Osteocyte (in vitro differentiated cells): ENCODE measurements around the gene DNASE1L1. TPM values are rescaled to one million over a fixed set of nuclear protein-coding genes. Genes with fewer than 3 reads are reported as not detected.

Experiments
- DNase-seq: peaks from one replicate; pipeline ENCODE4 v3.0.0; 2021; ENCODE audit warnings: mixed read lengths; ENCODE audit not compliant: unreplicated experiment; ENCODE audit errors: extremely low spot score
- H3K27ac Mint-ChIP-seq: one replicate; pipeline ENCODE4 v1.8.0; 2021; ENCODE audit warnings: mild to moderate bottlenecking, mixed read lengths; ENCODE audit not compliant: unreplicated experiment
- H3K27me3 Mint-ChIP-seq: one replicate; pipeline ENCODE4 v1.8.0; 2021; ENCODE audit warnings: mixed read lengths; ENCODE audit not compliant: unreplicated experiment
- H3K36me3 Mint-ChIP-seq: one replicate; pipeline ENCODE4 v1.8.0; 2021; ENCODE audit warnings: mixed read lengths; ENCODE audit not compliant: unreplicated experiment
- H3K4me1 Mint-ChIP-seq: one replicate; pipeline ENCODE4 v1.8.0; 2021; ENCODE audit warnings: mixed read lengths; ENCODE audit not compliant: unreplicated experiment
- H3K4me3 Mint-ChIP-seq: one replicate; pipeline ENCODE4 v1.8.0; 2021; ENCODE audit warnings: mild to moderate bottlenecking, moderate library complexity, mixed read lengths; ENCODE audit not compliant: unreplicated experiment
- H3K9me3 Mint-ChIP-seq: one replicate; pipeline ENCODE4 v1.8.0; 2021; ENCODE audit warnings: mixed read lengths; ENCODE audit not compliant: unreplicated experiment
- microRNA-seq: library from miRNA; unstranded; fragments of <30 nt; microRNA quantifications from one replicate; pipeline ENCODE4 v1.1.0, GENCODE V29; 2020; ENCODE audit not compliant: unreplicated experiment
- total RNA-seq: library from RNA; stranded (reverse); gene quantifications from 2 replicates; pipeline ENCODE4 v1.2.1, GENCODE V29; 2021
- TF ChIP-seq, protein P1 (sequence below): fragments of 200-600 bp; sonication (generic); IDR thresholded peaks from 2 replicates; pipeline ENCODE4 v1.5.0; 2021; ENCODE audit warnings: antibody characterized with exemption, mild to moderate bottlenecking, moderate library complexity

The DNASE1L1 gene
- total RNA-seq, 1 donor from 2014 or later = 28.1 TPM

DNA sequence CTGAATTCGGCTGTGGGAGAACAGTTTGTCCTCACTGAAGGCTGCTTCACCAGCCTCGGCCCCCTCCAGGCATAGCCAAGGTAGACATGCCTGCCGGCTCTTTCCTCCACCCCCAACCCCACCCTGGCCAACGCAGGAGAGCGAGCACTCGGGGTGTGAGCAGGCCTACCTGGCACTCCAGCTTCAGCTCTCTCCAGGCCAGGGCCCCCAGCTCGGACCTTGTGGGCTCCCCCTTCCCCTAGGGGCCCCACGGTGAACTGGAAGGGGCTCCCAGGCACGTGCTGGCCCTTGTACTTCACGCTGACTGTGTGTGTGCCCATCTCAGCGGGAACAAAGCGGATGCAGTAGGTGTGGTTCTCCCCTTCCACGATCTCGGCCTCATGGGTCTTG is 57.0 kb downstream of the DNASE1L1 start:
- no peak overlapping the region for H3K4me3 Mint-ChIP-seq
- no peaks in the 10 kb centered on the region for H3K27me3 Mint-ChIP-seq

More for the DNA sequence above, 57.0 kb downstream of the DNASE1L1 start:
- Mint-ChIP-seq H3K27ac (no peak overlapping the region), H3K4me1 (peaks cover 7% of the 10 kb centered on the region), H3K9me3 (no peaks in the 10 kb centered on the region), H3K36me3 (peaks cover 7% of the 10 kb centered on the region)
- TF ChIP-seq, protein P1, sequence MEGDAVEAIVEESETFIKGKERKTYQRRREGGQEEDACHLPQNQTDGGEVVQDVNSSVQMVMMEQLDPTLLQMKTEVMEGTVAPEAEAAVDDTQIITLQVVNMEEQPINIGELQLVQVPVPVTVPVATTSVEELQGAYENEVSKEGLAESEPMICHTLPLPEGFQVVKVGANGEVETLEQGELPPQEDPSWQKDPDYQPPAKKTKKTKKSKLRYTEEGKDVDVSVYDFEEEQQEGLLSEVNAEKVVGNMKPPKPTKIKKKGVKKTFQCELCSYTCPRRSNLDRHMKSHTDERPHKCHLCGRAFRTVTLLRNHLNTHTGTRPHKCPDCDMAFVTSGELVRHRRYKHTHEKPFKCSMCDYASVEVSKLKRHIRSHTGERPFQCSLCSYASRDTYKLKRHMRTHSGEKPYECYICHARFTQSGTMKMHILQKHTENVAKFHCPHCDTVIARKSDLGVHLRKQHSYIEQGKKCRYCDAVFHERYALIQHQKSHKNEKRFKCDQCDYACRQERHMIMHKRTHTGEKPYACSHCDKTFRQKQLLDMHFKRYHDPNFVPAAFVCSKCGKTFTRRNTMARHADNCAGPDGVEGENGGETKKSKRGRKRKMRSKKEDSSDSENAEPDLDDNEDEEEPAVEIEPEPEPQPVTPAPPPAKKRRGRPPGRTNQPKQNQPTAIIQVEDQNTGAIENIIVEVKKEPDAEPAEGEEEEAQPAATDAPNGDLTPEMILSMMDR = no peak
- no peak for DNase-seq

Small RNAs within 50 kb of the gene (microRNA-seq; reads per million reads assigned to microRNA genes)
- gene MIR6858 = 2.7 reads per million

Other genes starting within 250 kb of the DNASE1L1 start
- gene OPN1MW, start 226.7 kb downstream of the DNASE1L1 start, total RNA-seq = not detected in 2 replicates
- not detected in 2 replicates for gene OPN1MW2, start 189.5 kb downstream of the DNASE1L1 start, total RNA-seq
- gene OPN1MW3, start 151.7 kb downstream of the DNASE1L1 start, total RNA-seq = not detected in 2 replicates
- not detected in 2 replicates for gene TEX28, start 114.1 kb downstream of the DNASE1L1 start, total RNA-seq
- gene TKTL1, start 113.5 kb downstream of the DNASE1L1 start, total RNA-seq = not detected in 2 replicates
- gene FLNA, start 34.6 kb downstream of the DNASE1L1 start, total RNA-seq = 2,024 and 2,203 TPM in 2 replicates
- 68.9 and 73.1 TPM in 2 replicates for gene EMD, start 30.0 kb downstream of the DNASE1L1 start, total RNA-seq
- gene RPL10, start 10.9 kb downstream of the DNASE1L1 start, total RNA-seq = 2,857 and 2,892 TPM in 2 replicates
- gene TAFAZZIN, start 2.3 kb upstream of the DNASE1L1 start, total RNA-seq = 46.2 and 47.3 TPM in 2 replicates
- 144 and 153 TPM in 2 replicates for gene ATP6AP1, start 19.4 kb upstream of the DNASE1L1 start, total RNA-seq
- 135 and 152 TPM in 2 replicates for gene GDI1, start 27.9 kb upstream of the DNASE1L1 start, total RNA-seq
- gene FAM50A, start 34.9 kb upstream of the DNASE1L1 start, total RNA-seq = 92.2 and 92.8 TPM in 2 replicates
- gene PLXNA3, start 49.0 kb upstream of the DNASE1L1 start, total RNA-seq = 107 and 108 TPM in 2 replicates
- gene LAGE3, start 70.0 kb upstream of the DNASE1L1 start, total RNA-seq = 15.6 and 19.6 TPM in 2 replicates
- gene UBL4A, start 77.4 kb upstream of the DNASE1L1 start, total RNA-seq = 17.4 and 18.5 TPM in 2 replicates
- gene SLC10A3, start 81.4 kb upstream of the DNASE1L1 start, total RNA-seq = 20.6 and 22.4 TPM in 2 replicates
- 38.2 and 40.4 TPM in 2 replicates for gene FAM3A, start 107.0 kb upstream of the DNASE1L1 start, total RNA-seq
- gene G6PD, start 137.6 kb upstream of the DNASE1L1 start, total RNA-seq = 103 and 108 TPM in 2 replicates
- 23.6 and 25.0 TPM in 2 replicates for gene IKBKG, start 138.4 kb upstream of the DNASE1L1 start, total RNA-seq
- not detected in 2 replicates for gene CTAG1A, start 175.9 kb upstream of the DNASE1L1 start, total RNA-seq
- not detected in 2 replicates for gene CTAG1B, start 210.0 kb upstream of the DNASE1L1 start, total RNA-seq
- not detected in 2 replicates for gene CTAG2, start 244.3 kb upstream of the DNASE1L1 start, total RNA-seq